Measurements from ENCODE around the gene IRS2. TPM values are rescaled to one million over a fixed set of nuclear protein-coding genes. Genes with fewer than 3 reads are reported as not detected.

Gene IRS2
- total RNA-seq, 4 donors from 2014 or later: 52.6 to 114 (median 56.1) TPM

- WGBS, 2 donors: 71 to 90% methylated on average over 4 of the region's 4 CpGs
- intact Hi-C loops (cut with DNase I; ENCODE audit: low total_unique reads): no loop called here
- no peak overlapping the region for H3K4me3 ChIP-seq (ENCODE audit: low read depth, poor library complexity, severe bottlenecking)
- DNase-seq (ENCODE audit: low spot score in 2 of 2): no peak
- TF ChIP-seq POLR2A (IDR thresholded peaks at IDR 0.05): no peak
- TF ChIP-seq CTCF (IDR thresholded peaks at IDR 0.05): no peak
These were observed 72.7 kb downstream of the IRS2 start for GRCh38 chr13:109713681-109714080.

DNA sequence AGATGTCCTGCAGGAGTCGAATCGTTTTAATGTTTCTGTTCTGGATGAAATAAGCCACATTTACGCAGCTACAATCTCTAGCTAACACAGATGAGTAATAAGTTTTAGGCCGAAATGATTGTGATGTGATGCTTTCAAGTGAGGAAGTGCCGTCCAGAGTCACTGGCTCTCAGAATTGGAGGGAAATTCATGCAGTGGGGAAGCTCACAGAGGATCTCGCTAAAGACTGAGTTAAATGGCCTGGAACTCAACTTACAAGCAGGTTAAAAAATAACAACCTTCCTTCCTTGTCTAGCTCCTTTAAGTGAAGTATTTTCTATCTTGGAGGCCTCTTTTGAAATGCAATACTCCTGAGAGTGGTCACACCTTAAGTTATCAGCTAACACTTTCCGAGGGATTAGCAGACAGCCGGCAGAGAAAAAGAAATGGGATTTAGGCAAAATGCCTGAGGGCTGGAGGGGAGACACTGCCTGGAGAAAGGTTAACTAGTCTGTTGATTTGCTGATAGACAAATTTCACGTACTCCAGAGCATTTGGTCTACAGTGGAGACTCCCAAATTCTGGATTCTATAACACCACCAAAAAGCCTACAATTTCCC lies 74.2 kb downstream of the IRS2 start:
- no peak overlapping the region for H3K4me3 ChIP-seq (ENCODE audit: low read depth, poor library complexity, severe bottlenecking)
- intact Hi-C loops (cut with DNase I; ENCODE audit: low total_unique reads): no loop called here
- DNase-seq (ENCODE audit: low spot score in 2 of 2): no peak
- 58 to 69% methylated on average over 9 of the region's 9 CpGs for WGBS, 2 donors
- TF ChIP-seq POLR2A (IDR thresholded peaks at IDR 0.05): no peak
- no peak for TF ChIP-seq CTCF (IDR thresholded peaks at IDR 0.05)

GRCh38 chr13:109707742-109708617 lies 78.4 kb downstream of the IRS2 start:
- DNase-seq (ENCODE audit: low spot score in 2 of 2): no peak
- 82 to 89% methylated on average over 14 of the region's 14 CpGs for WGBS, 2 donors
- TF ChIP-seq POLR2A (IDR thresholded peaks at IDR 0.05): no peak
- no peak for TF ChIP-seq CTCF (IDR thresholded peaks at IDR 0.05)
- H3K4me3 ChIP-seq (ENCODE audit: low read depth, poor library complexity, severe bottlenecking): no peak overlapping the region
- intact Hi-C loops (cut with DNase I; ENCODE audit: low total_unique reads): no loop called here

DNA sequence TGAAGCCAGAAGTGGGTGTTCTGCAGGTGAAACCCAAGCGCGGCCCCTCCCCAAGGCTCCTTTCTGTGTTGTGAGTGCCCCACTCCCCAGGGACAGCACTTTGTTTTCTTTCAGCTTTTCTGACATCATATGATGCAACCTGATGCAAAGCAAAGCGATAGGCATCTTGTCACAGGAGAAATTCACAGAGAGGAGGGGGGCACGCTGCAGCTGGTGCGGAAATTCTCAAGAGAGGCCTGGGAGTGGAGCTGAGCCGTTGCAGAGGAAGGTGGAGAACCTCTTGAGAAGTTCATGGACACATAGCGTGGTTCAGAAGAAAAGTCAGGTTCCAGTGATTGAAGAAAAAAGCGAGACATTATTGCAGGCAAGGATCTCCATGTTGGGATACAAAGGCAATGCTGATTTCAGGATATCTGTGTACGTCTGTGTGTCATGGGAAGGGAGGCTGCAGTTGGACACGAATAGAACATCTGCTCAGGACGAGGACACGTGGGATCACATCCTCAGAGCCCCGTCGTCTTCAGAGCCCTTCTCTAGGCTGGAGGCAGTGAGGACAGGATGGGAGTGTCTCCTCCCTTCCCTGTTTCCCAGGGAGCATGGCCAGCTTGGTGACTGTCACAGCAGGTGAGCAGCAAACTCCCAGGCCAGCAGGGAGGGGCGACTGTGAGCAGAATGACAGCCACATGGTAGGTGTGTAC lies 79.2 kb downstream of the IRS2 start:
- no peak overlapping the region for H3K4me3 ChIP-seq (ENCODE audit: low read depth, poor library complexity, severe bottlenecking)
- 78 to 82% methylated on average over 15 of the region's 15 CpGs for WGBS, 2 donors
- TF ChIP-seq POLR2A (IDR thresholded peaks at IDR 0.05) (no peak), CTCF (IDR thresholded peaks at IDR 0.05) (no peak)
- intact Hi-C loops (cut with DNase I; ENCODE audit: low total_unique reads): no loop called here
- DNase-seq (ENCODE audit: low spot score in 2 of 2): no peak

DNA sequence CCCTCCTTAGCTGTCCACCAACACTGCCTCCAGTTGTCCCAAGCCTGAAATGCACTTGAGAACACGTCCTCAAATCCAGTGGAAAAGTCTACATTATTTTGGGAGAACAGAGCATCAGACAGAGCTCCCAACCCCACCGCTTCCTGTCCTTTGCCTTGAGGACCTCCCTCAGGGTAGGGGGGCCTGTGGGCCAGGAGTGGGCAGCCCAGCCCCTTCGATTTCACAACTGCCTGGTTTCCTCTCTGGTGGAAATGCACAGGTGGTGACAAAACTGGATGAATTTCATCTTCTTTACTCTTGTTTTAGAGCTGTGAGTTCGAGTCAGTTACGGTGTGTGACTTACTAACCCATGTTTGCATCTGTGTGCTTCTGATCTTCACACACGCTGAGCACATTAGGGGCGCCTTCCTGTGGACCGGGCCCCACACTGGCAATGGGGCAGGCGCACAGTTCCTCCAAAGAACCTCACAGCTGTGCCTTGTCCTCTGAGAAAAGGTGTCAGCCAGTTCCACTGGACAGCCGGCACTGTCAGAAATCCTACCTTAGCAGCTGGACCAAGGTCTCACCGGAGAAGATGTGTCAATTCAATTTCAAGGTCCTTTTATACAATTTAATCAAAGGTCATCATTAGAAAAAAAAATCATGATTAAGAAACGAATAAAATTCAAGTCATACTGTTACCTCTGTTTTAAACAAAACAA lies 80.2 kb downstream of the IRS2 start:
- WGBS, 2 donors: 88 to 91% methylated on average over 12 of the region's 12 CpGs
- TF ChIP-seq CTCF (IDR thresholded peaks at IDR 0.05): no peak
- TF ChIP-seq POLR2A (IDR thresholded peaks at IDR 0.05): no peak
- intact Hi-C loops (cut with DNase I; ENCODE audit: low total_unique reads): no loop called here

More for the DNA sequence above, 80.2 kb downstream of the IRS2 start:
- H3K4me3 ChIP-seq (ENCODE audit: low read depth, poor library complexity, severe bottlenecking): no peak overlapping the region
- DNase-seq (ENCODE audit: low spot score in 2 of 2): no peak
